ENCODE measurements around the gene KMT2C. TPM values are rescaled to one million over a fixed set of nuclear protein-coding genes. Genes with fewer than 3 reads are reported as not detected.

KMT2C gene
- total RNA-seq, 3 donors from 2014 or later: 79.6 to 121 (median 102) TPM

GRCh38 chr7:152086513-152086912 is 349.3 kb downstream of the KMT2C start:
- intact Hi-C loops (cut with DNase I, micrococcal nuclease): no loop called here
- ATAC-seq (no peak), DNase-seq (no peak)
- Histone ChIP-seq H3K4me1 (ENCODE audit: low read depth) (no peaks in the 10 kb centered on the region), H3K36me3 (ENCODE audit: low read depth) (no peaks in the 10 kb centered on the region), H3K4me3 (no peak overlapping the region), H3K9me3 (peaks cover 16% of the 10 kb centered on the region)
- TF ChIP-seq, protein P1, sequence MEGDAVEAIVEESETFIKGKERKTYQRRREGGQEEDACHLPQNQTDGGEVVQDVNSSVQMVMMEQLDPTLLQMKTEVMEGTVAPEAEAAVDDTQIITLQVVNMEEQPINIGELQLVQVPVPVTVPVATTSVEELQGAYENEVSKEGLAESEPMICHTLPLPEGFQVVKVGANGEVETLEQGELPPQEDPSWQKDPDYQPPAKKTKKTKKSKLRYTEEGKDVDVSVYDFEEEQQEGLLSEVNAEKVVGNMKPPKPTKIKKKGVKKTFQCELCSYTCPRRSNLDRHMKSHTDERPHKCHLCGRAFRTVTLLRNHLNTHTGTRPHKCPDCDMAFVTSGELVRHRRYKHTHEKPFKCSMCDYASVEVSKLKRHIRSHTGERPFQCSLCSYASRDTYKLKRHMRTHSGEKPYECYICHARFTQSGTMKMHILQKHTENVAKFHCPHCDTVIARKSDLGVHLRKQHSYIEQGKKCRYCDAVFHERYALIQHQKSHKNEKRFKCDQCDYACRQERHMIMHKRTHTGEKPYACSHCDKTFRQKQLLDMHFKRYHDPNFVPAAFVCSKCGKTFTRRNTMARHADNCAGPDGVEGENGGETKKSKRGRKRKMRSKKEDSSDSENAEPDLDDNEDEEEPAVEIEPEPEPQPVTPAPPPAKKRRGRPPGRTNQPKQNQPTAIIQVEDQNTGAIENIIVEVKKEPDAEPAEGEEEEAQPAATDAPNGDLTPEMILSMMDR (IDR thresholded peaks at IDR 0.05): no peak

DNA sequence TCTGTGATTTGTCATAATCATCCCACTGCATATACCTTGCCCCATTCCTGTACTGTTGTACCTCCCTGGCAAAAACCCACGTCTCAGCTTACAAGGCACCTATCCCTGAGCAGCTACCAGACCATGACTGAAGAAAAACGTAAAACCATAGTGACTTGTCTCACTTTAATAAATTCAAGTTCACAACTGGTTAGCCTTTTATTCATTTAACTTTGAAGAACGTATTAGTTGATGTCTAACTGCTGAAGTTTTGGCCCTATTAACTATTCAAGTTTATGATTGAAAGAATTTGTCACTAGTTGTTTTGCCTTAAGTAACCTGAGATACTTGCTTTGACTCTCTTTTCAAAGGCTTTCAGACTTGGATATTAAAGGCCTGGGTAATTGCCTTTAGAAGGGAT is 350.7 kb downstream of the KMT2C start:
- no peak overlapping the region for H3K4me3 ChIP-seq
- DNase-seq (no peak), ATAC-seq (no peak)
- TF ChIP-seq, protein P1 (IDR thresholded peaks at IDR 0.05): no peak
- intact Hi-C loops (cut with DNase I, micrococcal nuclease): no loop called here
- no peaks in the 10 kb centered on the region for H3K36me3 ChIP-seq (ENCODE audit: low read depth)
- H3K9me3 ChIP-seq: peaks cover 16% of the 10 kb centered on the region
- H3K4me1 ChIP-seq (ENCODE audit: low read depth): no peaks in the 10 kb centered on the region

Other genes starting within 250 kb of the KMT2C start
- gene XRCC2, start 240.1 kb upstream of the KMT2C start, total RNA-seq: 1 to 10 TPM in 2 of 3 donors, under 1 TPM in 1; 0.98 to 2.5 (median 1.0) TPM

Data from mucosa of descending colon (tissue), 3 donors.